Mesendoderm (in vitro differentiated cells): Measurements from ENCODE around the gene ATG4C.
"Not testable (repeated sequence)": the region's sequence is repeated elsewhere in the genome, so short reads cannot be mapped to it uniquely, and the experiment has no call there.

Source experiments
- DNase-seq: peaks from one replicate; pipeline ENCODE4 v3.0.0; 2013
- H2AK5ac ChIP-seq: 2 replicates; pipeline ENCODE4 v1.6.1; 2013; ENCODE audit warnings: low read length, inconsistent platforms
- H2BK120ac ChIP-seq: 2 replicates; pipeline ENCODE4 v1.6.1; 2013; ENCODE audit warnings: low read depth, mild to moderate bottlenecking, low read length, moderate library complexity, mixed read lengths
- H2BK15ac ChIP-seq: replicated peaks from 2 replicates; pipeline ENCODE4 v1.6.1; 2013; ENCODE audit warnings: low read depth, mild to moderate bottlenecking, moderate library complexity
- H2BK5ac ChIP-seq: 2 replicates; pipeline ENCODE4 v1.6.1; 2013; ENCODE audit warnings: low read length, inconsistent platforms
- H3K18ac ChIP-seq: 2 replicates; pipeline ENCODE4 v1.6.1; 2013; ENCODE audit warnings: mild to moderate bottlenecking, low read length, mixed read lengths
- H3K23ac ChIP-seq: one replicate; pipeline ENCODE4 v1.6.1; 2013; ENCODE audit warnings: low read length
- H3K27ac ChIP-seq: 2 replicates; pipeline ENCODE4 v1.5.1; 2013; ENCODE audit warnings: low read depth, mild to moderate bottlenecking, inconsistent platforms, low read length, moderate library complexity
- H3K27me3 ChIP-seq: 2 replicates; pipeline ENCODE4 v1.6.1; 2013; ENCODE audit warnings: low read length, control low read depth, mild to moderate bottlenecking, inconsistent platforms; ENCODE audit not compliant: insufficient read depth, poor library complexity
- H3K36me3 ChIP-seq: 2 replicates; pipeline ENCODE4 v1.6.1; 2013; ENCODE audit warnings: low read length, inconsistent platforms; ENCODE audit not compliant: control insufficient read depth, insufficient read depth
- H3K4ac ChIP-seq: one replicate; pipeline ENCODE4 v1.6.1; 2013; ENCODE audit warnings: low read depth, mild to moderate bottlenecking, low read length, moderate library complexity
- H3K4me1 ChIP-seq: 2 replicates; pipeline ENCODE4 v1.6.1; 2013; ENCODE audit warnings: low read depth, low read length, inconsistent platforms; ENCODE audit not compliant: control insufficient read depth
- H3K4me2 ChIP-seq: 2 replicates; pipeline ENCODE4 v1.6.1; 2013; ENCODE audit warnings: low read length
- H3K4me3 ChIP-seq: 2 replicates; pipeline ENCODE4 v1.5.1; 2013; ENCODE audit warnings: mild to moderate bottlenecking, low read length
- H3K56ac ChIP-seq: one replicate; pipeline ENCODE4 v1.6.1; 2013; ENCODE audit warnings: low read length
- H3K79me1 ChIP-seq: 2 replicates; pipeline ENCODE4 v1.6.1; 2013; ENCODE audit warnings: low read length, inconsistent platforms
- H3K79me2 ChIP-seq: 2 replicates; pipeline ENCODE4 v1.6.1; 2013; ENCODE audit warnings: mild to moderate bottlenecking, low read length; ENCODE audit not compliant: control insufficient read depth, insufficient read depth
- H3K9ac ChIP-seq: 2 replicates; pipeline ENCODE4 v1.6.1; 2013; ENCODE audit warnings: low read length, inconsistent platforms
- H4K5ac ChIP-seq: one replicate; pipeline ENCODE4 v1.6.1; 2013; ENCODE audit warnings: low read length
- H4K8ac ChIP-seq: one replicate; pipeline ENCODE4 v1.6.1; 2013; ENCODE audit warnings: low read depth, mild to moderate bottlenecking, control low read depth, low read length, moderate library complexity
- WGBS: extraction: QIAGEN DNeasy Blood & Tissue Kit; methylation state at CpG from one replicate; pipeline ENCODE4 v1.1.7; 2013; ENCODE audit warnings: low lambda C conversion rate, missing lambda C conversion rate; ENCODE audit not compliant: insufficient coverage; ENCODE audit errors: extremely low coverage; 5-methylcytosine and 5-hydroxymethylcytosine counted together

ATG4C gene

DNA sequence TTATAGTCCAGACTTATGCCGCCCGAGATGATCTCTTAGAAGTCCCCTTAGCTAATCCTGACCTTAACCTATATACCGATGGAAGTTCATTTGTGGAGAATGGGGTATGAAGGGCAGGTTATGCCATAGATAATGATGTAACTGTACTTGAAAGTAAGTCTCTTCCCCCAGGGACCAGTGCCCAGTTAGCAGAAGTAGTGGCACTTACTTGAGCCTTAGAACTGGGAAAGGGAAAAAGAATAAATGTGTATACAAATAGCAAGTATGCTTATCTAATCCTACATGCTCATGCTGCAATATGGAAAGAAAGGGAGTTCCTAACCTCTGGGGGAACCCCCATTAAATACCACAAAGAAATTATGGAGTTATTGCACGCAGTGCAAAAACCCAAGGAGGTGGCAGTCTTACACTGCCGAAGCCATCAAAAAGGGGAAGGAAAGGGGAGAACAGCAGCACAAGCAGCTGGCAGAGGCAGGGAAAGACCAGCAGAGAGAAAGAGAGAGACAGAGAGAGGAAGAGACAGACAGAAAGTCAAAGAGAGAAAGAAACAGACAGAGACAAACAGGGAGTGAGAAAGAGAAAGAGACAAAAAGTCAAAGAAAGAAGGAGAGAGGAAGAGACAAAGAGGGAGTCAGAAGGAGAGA, 24.6 kb upstream of the ATG4C start:
- not testable (repeated sequence) for H3K9ac ChIP-seq, H3K23ac ChIP-seq, H3K4ac ChIP-seq, H2BK15ac ChIP-seq, H3K18ac ChIP-seq, H3K56ac ChIP-seq, H3K4me2 ChIP-seq, H3K4me1 ChIP-seq, H3K4me3 ChIP-seq, H2BK5ac ChIP-seq, H3K79me2 ChIP-seq, H4K8ac ChIP-seq, H2BK120ac ChIP-seq, H3K27ac ChIP-seq, H3K79me1 ChIP-seq, H4K5ac ChIP-seq, H2AK5ac ChIP-seq, H3K36me3 ChIP-seq, DNase-seq, H3K27me3 ChIP-seq
- no CpG with 5 or more reads among the region's 5 CpGs for whole genome bisulfite sequencing

DNA sequence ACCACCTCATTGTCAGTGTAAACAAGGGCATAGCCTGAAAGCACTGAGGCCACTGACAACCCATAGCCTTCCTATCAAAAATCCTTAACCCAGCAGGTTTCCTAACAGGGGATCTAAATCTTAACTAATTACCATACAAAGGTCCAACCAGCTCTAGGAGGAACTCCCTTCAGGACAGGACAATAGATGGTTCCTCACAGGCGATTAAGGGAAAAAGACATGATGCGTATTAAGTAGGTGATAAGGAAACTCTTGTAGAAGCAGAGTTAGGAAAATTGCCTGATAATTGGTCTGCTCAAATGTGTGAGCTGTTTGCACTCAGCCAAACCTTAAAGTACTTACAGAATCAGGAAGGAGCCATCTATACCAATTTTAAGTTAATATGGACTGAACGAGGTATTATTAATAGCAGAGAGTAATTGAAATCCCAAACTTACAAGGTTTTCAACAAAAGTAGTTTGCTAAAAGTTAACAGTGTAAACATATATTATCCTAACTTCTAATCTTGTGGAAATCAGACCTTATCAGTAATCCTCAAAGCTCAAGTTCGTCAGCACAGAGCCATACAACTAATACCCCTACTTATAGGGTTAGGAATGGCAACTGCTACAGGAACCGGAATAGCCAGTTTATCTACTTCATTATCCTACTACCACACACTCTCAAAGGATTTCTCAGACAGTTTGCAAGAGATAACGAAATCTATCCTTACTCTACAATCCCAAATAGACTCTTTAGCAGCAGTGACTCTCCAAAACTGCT, 23.7 kb upstream of the ATG4C start:
- not testable (repeated sequence) for H3K79me1 ChIP-seq, H2BK15ac ChIP-seq, H3K36me3 ChIP-seq, H3K4me3 ChIP-seq, H3K9ac ChIP-seq, H3K79me2 ChIP-seq, H3K18ac ChIP-seq, H3K4me2 ChIP-seq, H3K4ac ChIP-seq, H4K8ac ChIP-seq, H2AK5ac ChIP-seq, H3K23ac ChIP-seq, H3K56ac ChIP-seq, H4K5ac ChIP-seq, H3K4me1 ChIP-seq, H2BK120ac ChIP-seq, H3K27me3 ChIP-seq, H2BK5ac ChIP-seq
- WGBS = no CpG with 5 or more reads among the region's 6 CpGs
- peak; percentile 97 for DNase-seq
- peak overlapping the region; percentile 70 for H3K27ac ChIP-seq

DNA sequence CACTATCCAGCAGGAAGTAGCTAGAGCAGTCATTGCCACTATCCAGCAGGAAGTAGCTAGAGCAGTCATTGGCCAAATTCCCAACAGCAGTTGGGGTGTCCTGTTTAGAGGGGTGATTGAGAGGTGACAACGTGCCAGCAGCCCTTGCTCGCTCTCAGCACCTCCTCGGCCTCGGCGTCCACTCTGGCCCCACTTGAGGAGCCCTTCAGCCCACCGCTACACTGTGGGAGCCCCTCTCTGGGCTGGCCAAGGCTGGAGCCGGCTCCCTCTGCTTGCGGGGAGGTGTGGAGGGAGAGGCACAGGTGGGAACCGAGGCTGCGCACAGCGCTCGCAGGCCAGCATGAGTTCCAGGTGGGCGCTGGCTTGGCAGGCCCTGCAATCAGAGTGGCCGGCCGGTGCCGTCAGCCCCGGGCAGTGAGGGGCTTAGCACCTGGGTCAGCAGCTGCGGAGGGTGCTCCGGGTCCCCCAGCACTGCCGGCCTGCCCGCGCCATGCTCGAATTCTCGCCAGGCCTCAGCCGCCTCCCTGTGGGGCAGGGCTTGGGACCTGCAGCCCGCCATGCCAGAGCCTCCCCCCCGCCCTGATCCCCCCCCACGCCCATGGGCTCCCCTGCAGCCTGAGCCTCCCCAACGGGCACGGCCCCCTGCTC, 22.6 kb upstream of the ATG4C start:
- H3K4me1 ChIP-seq, H3K4me3 ChIP-seq, H3K4me2 ChIP-seq, H3K18ac ChIP-seq, H3K79me1 ChIP-seq, H3K36me3 ChIP-seq, H2AK5ac ChIP-seq, H2BK15ac ChIP-seq, H3K9ac ChIP-seq, H4K5ac ChIP-seq, H4K8ac ChIP-seq, H3K4ac ChIP-seq, H3K23ac ChIP-seq, H2BK120ac ChIP-seq, H3K27me3 ChIP-seq, H2BK5ac ChIP-seq, H3K79me2 ChIP-seq, DNase-seq: not testable (repeated sequence)
- Histone ChIP-seq H3K27ac (peak overlapping the region; percentile 70), H3K56ac (peak overlapping the region; percentile 15)
- no CpG with 5 or more reads among the region's 30 CpGs for WGBS

DNA sequence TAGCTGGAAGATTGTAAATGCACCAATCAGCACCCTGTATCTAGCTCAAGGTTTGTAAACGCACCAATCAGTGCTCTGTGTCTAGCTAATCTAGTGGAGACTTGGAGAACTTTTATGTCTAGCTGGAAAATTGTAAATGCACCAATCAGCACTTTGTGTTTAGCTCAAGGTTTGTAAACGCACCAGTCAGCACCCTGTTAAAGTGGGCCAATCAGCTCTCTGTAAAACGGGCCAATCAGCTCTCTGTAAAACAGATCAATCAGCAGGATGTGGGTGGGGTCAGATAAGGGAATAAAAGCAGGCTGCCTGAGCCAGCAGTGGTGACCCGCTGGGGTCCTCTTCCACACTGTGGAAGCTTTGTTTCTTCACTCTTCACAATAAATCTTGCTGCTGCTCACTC, 21.9 kb upstream of the ATG4C start:
- H3K4me1 ChIP-seq, H3K36me3 ChIP-seq, H3K4me2 ChIP-seq, H3K18ac ChIP-seq, H3K4me3 ChIP-seq, H3K56ac ChIP-seq, H3K79me2 ChIP-seq, H3K4ac ChIP-seq, H4K8ac ChIP-seq, H3K79me1 ChIP-seq, H2BK15ac ChIP-seq, H3K27me3 ChIP-seq, H2AK5ac ChIP-seq, H4K5ac ChIP-seq, DNase-seq, H2BK120ac ChIP-seq, H3K27ac ChIP-seq, H3K9ac ChIP-seq, H2BK5ac ChIP-seq, H3K23ac ChIP-seq: not testable (repeated sequence)
- no CpG with 5 or more reads among the region's 4 CpGs for WGBS

DNA sequence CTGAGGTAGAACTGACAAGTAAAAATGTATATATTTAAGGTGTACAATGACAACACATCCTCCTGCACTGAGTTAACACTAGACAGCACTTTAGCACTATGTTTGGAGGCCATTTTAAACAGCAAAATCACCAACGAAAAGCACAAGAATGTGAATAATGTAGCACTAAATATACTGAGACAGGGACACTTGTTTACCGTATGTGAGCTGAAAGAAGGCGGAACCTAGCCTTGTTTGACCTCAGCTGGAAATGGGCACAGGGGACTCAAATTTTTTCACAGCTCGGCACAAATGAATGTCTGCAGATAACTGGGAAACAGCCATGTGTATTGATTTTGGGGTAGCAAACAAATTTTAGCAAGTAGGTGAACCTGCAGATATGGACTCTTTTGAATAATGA, 18.0 kb upstream of the ATG4C start:
- Histone ChIP-seq H2AK5ac (no peak overlapping the region), H3K27ac (no peak overlapping the region), H3K9ac (no peak overlapping the region), H3K4me2 (no peak overlapping the region), H3K4ac (no peak overlapping the region), H4K8ac (no peak overlapping the region), H4K5ac (no peak overlapping the region), H3K79me2 (no peaks in the 10 kb centered on the region), H2BK15ac (no peak overlapping the region), H3K56ac (no peak overlapping the region), H3K27me3 (no peaks in the 10 kb centered on the region), H3K4me1 (no peaks in the 10 kb centered on the region), H3K79me1 (no peaks in the 10 kb centered on the region), H2BK120ac (no peak overlapping the region), H3K36me3 (no peaks in the 10 kb centered on the region), H3K4me3 (no peak overlapping the region), H2BK5ac (no peak overlapping the region), H3K18ac (no peak overlapping the region), H3K23ac (no peak overlapping the region)
- WGBS = no CpG with 5 or more reads among the region's 4 CpGs
- no peak for DNase-seq
